HUES6 (cell line): ENCODE results near the gene OR11H6.
"Not testable (repeated sequence)": the region's sequence is repeated elsewhere in the genome, so short reads cannot be mapped to it uniquely, and the experiment has no call there.

ENCODE experiments used
- H3K27ac ChIP-seq: 2 replicates; pipeline ENCODE4 v1.7.0; 2013; ENCODE audit warnings: low read depth, mild to moderate bottlenecking, low read length, inconsistent platforms
- H3K27me3 ChIP-seq: 2 replicates; pipeline ENCODE4 v1.6.1; 2013; ENCODE audit warnings: low read length; ENCODE audit not compliant: control insufficient read depth, insufficient read depth
- H3K36me3 ChIP-seq: 2 replicates; pipeline ENCODE4 v1.6.1; 2013; ENCODE audit warnings: low read length; ENCODE audit not compliant: control insufficient read depth, insufficient read depth
- H3K4me1 ChIP-seq: 2 replicates; pipeline ENCODE4 v1.6.1; 2013; ENCODE audit warnings: low read length; ENCODE audit not compliant: control insufficient read depth, insufficient read depth
- H3K4me3 ChIP-seq: 2 replicates; pipeline ENCODE4 v1.5.1; 2013; ENCODE audit warnings: low read depth, low read length
- H3K9ac ChIP-seq: one replicate; pipeline ENCODE4 v1.6.1; 2013; ENCODE audit warnings: mild to moderate bottlenecking, low read length
- H3K9me3 ChIP-seq: 2 replicates; pipeline ENCODE4 v1.6.1; 2013; ENCODE audit warnings: low read depth, low read length; ENCODE audit not compliant: control insufficient read depth, insufficient read depth

OR11H6 gene

GRCh38 chr14:20247646-20248246 lies 24.2 kb downstream of the OR11H6 start:
- Histone ChIP-seq H3K4me1 (no peaks in the 10 kb centered on the region), H3K36me3 (no peaks in the 10 kb centered on the region), H3K4me3 (no peak overlapping the region), H3K27me3 (no peaks in the 10 kb centered on the region), H3K9me3 (peaks cover 34% of the 10 kb centered on the region; the same call in 1 of the 2 replicates), H3K27ac (no peak overlapping the region), H3K9ac (no peak overlapping the region)

DNA sequence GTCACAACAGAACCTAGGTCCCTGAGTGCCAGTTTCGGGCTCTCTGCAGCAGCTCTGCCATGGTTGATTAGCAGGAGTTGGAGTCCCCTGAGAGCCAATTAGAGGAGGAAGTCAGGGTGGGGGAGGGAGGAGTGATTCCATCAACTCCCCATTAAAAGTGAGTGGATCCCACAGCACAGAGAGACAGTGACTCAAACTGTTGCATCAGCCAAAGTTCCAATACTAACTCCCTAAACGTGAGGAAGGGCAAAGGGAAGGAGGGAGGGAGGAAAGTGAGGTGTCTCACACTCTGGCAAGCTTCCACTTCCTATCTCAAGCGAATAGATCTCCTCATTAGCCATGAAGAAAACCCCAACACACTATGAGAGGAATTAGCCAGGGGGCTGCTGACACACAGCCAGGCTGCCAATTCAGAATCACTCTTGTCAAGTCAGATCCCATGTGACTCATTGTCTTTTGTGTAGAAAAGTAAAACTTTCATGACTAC lies 39.2 kb downstream of the OR11H6 start:
- Histone ChIP-seq H3K27ac (peak overlapping the region; percentile 50; the same call in 1 of the 2 replicates), H3K4me1 (peaks cover 10% of the 10 kb centered on the region; the same call in 1 of the 2 replicates), H3K4me3 (no peak overlapping the region), H3K27me3 (no peaks in the 10 kb centered on the region), H3K36me3 (no peaks in the 10 kb centered on the region), H3K9me3 (no peaks in the 10 kb centered on the region; the same call in 1 of the 2 replicates), H3K9ac (peak overlapping the region; percentile 41)

DNA sequence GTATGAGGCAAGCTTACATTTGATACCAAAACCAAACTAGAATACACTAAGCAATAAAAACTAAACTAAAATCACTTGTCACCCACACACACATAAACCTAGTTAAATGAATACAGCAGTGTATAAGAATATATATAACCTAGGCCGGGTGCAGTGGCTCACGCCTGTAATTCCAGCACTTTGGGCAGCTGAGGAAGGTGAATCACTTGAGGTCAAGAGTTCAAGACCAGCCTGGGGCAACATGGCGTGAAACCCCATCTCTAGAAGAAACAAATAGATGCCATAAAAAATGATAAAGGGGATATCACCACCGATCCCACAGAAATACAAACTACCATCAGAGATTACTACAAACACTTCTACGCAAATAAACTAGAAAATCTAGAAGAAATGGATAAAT lies 40.9 kb downstream of the OR11H6 start:
- not testable (repeated sequence) for H3K27me3 ChIP-seq, H3K9ac ChIP-seq, H3K4me3 ChIP-seq, H3K27ac ChIP-seq, H3K9me3 ChIP-seq, H3K4me1 ChIP-seq, H3K36me3 ChIP-seq

DNA sequence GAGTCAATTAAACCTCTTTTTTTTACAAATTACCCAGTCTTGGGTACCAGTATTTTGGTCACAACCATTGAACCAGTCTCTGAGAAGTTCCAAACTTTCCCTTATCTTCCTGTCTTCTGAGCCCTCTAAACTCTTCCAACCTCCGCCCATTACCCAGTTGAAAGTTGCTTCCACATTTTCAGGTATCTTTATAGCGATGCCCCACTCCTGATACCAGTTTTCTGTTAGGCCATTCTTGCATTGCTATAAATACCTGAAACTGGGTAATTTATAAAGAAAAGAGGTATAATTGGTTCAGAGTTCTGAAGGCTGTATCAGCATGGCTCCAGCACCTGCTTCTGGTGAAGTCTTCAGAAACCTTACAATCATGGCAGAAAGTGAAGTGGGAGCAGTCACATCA lies 50.6 kb downstream of the OR11H6 start:
- Histone ChIP-seq H3K36me3 (0 out of 2 replicates have a peak, but pooled peaks cover 4% of the 10 kb centered on the region), H3K4me1 (no peaks in the 10 kb centered on the region), H3K4me3 (no peak overlapping the region), H3K27ac (no peak overlapping the region), H3K27me3 (no peaks in the 10 kb centered on the region), H3K9me3 (peaks cover 58% of the 10 kb centered on the region), H3K9ac (no peak overlapping the region)
